SK-N-SH treated with all-trans-retinoic acid at 6 μM for 48 hours (cell line): ENCODE data around the gene NOSIP.

Experiments used
- ATAC-seq: fragments of 200-7000 bp; cut with Tn5 transposase; 3 replicates; pipeline ENCODE4 v1.9.1; 2020; ENCODE audit warnings: mild to moderate bottlenecking, moderate library complexity
- ARNTL ChIP-seq: fragments of 450-650 bp; formaldehyde crosslinking; IDR thresholded peaks from 2 replicates; pipeline ENCODE4 v1.5.0; 2020; ENCODE audit warnings: low read depth, mild to moderate bottlenecking, moderate library complexity, borderline replicate concordance
- CSDC2 ChIP-seq: fragments of 250-450 bp; sonication (Bioruptor Pico); IDR thresholded peaks from 2 replicates; pipeline ENCODE4 v1.5.0; 2020; ENCODE audit warnings: mild to moderate bottlenecking, moderate library complexity
- GLIS3 ChIP-seq: fragments of 250-450 bp; sonication (Bioruptor Pico); IDR thresholded peaks from 2 replicates; pipeline ENCODE4 v1.5.0; 2020; ENCODE audit warnings: mild to moderate bottlenecking, moderate library complexity
- ISL1 ChIP-seq: fragments of 250-450 bp; sonication (Bioruptor Pico); IDR thresholded peaks from 2 replicates; pipeline ENCODE4 v2.1.2; 2022; ENCODE audit warnings: mild to moderate bottlenecking, moderate library complexity
- PPARA ChIP-seq: fragments of 250-450 bp; sonication (Bioruptor Pico); IDR thresholded peaks from 2 replicates; pipeline ENCODE4 v1.5.0; 2020; ENCODE audit warnings: mild to moderate bottlenecking, borderline replicate concordance
- RARB ChIP-seq: fragments of 250-450 bp; sonication (Bioruptor Pico); IDR thresholded peaks from 2 replicates; pipeline ENCODE4 v1.8.0; 2021; ENCODE audit warnings: mild to moderate bottlenecking, moderate library complexity
- SNAI2 ChIP-seq: fragments of 250-450 bp; sonication (Bioruptor Pico); IDR thresholded peaks from 2 replicates; pipeline ENCODE4 v1.5.0; 2020; ENCODE audit warnings: mild to moderate bottlenecking, moderate library complexity
- TCF4 ChIP-seq: fragments of 250-450 bp; sonication (Bioruptor Pico); IDR thresholded peaks from 2 replicates; pipeline ENCODE4 v1.8.0; 2021; ENCODE audit warnings: mild to moderate bottlenecking, moderate library complexity, borderline replicate concordance
- TOX ChIP-seq: fragments of 250-450 bp; sonication (Bioruptor Pico); IDR thresholded peaks from 2 replicates; pipeline ENCODE4 v1.8.0; 2021; ENCODE audit warnings: mild to moderate bottlenecking, moderate library complexity, borderline replicate concordance
- ZC3H10 ChIP-seq: fragments of 250-450 bp; sonication (Bioruptor Pico); IDR thresholded peaks from 2 replicates; pipeline ENCODE4 v1.5.1; 2021; ENCODE audit warnings: mild to moderate bottlenecking, moderate library complexity
- ZFP3 ChIP-seq: fragments of 250-450 bp; sonication (Bioruptor Pico); IDR thresholded peaks from 2 replicates; pipeline ENCODE4 v1.5.0; 2020; ENCODE audit warnings: mild to moderate bottlenecking, moderate library complexity
- ZFP30 ChIP-seq: fragments of 450-650 bp; formaldehyde crosslinking; IDR thresholded peaks from 2 replicates; pipeline ENCODE4 v1.5.0; 2022; ENCODE audit warnings: mild to moderate bottlenecking, moderate library complexity
- ZNF565 ChIP-seq: fragments of 450-650 bp; formaldehyde crosslinking; conservative IDR thresholded peaks from 2 replicates; pipeline ENCODE4 v1.5.0; 2020; ENCODE audit warnings: low read depth, mild to moderate bottlenecking, moderate library complexity
- ZNF70 ChIP-seq: fragments of 450-650 bp; formaldehyde crosslinking; IDR thresholded peaks from 2 replicates; pipeline ENCODE4 v1.5.0; 2020; ENCODE audit warnings: mild to moderate bottlenecking, moderate library complexity
- ZNF8 ChIP-seq: fragments of 450-650 bp; formaldehyde crosslinking; IDR thresholded peaks from 2 replicates; pipeline ENCODE4 v1.5.0; 2020; ENCODE audit warnings: mild to moderate bottlenecking, moderate library complexity
- TF ChIP-seq, protein P1 (sequence below): fragments of 250-450 bp; sonication (Bioruptor Pico); IDR thresholded peaks from 2 replicates; pipeline ENCODE4 v1.8.0; 2021; ENCODE audit warnings: low read depth, mild to moderate bottlenecking, moderate library complexity, borderline replicate concordance
- TF ChIP-seq, protein P2 (sequence below): fragments of 250-450 bp; sonication (Bioruptor Pico); IDR thresholded peaks from 2 replicates; pipeline ENCODE4 v1.8.0; 2020; ENCODE audit warnings: mild to moderate bottlenecking, moderate library complexity, borderline replicate concordance
- TF ChIP-seq, protein P3 (sequence below): fragments of 250-450 bp; sonication (Bioruptor Pico); IDR thresholded peaks from 2 replicates; pipeline ENCODE4 v1.5.1; 2020; ENCODE audit warnings: low read depth, mild to moderate bottlenecking, moderate library complexity
- TF ChIP-seq, protein P4 (sequence below): fragments of 250-450 bp; sonication (Bioruptor Pico); IDR thresholded peaks from 2 replicates; pipeline ENCODE4 v1.5.1; 2021; ENCODE audit warnings: mild to moderate bottlenecking, moderate library complexity
- TF ChIP-seq, protein P5 (sequence below): fragments of 250-450 bp; sonication (Bioruptor Pico); IDR thresholded peaks from 2 replicates; pipeline ENCODE4 v1.5.0; 2020; ENCODE audit warnings: mild to moderate bottlenecking, moderate library complexity

NOSIP gene

DNA sequence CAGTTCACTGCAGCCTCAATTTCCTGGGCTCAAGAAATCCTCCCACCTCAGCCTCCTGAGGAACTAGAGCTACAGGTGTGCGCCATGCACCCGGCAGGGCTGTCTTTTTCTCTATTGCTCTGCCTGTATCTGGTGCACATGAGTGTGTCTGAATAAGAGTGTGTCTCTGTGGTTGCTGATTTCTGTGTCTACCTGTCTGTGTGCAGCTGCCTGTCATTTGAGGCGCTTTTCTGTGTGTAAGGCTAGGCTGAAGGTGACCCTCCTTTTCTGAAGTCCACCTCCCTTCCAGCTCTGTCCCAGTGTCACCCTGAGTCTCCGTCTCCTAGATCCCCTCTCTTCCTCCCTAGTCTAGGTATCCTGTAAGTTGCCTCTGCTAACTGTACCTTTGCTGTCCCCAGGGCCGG lies 9.1 kb upstream of the NOSIP start (continued):
- TF ChIP-seq, protein P1, sequence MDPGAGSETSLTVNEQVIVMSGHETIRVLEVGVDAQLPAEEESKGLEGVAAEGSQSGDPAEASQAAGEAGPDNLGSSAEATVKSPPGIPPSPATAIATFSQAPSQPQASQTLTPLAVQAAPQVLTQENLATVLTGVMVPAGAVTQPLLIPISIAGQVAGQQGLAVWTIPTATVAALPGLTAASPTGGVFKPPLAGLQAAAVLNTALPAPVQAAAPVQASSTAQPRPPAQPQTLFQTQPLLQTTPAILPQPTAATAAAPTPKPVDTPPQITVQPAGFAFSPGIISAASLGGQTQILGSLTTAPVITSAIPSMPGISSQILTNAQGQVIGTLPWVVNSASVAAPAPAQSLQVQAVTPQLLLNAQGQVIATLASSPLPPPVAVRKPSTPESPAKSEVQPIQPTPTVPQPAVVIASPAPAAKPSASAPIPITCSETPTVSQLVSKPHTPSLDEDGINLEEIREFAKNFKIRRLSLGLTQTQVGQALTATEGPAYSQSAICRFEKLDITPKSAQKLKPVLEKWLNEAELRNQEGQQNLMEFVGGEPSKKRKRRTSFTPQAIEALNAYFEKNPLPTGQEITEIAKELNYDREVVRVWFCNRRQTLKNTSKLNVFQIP (CRISPR knock-in tag) = no peak
- TF ChIP-seq ZFP30 (CRISPR knock-in tag) (no peak), ZNF565 (CRISPR knock-in tag) (no peak)

DNA sequence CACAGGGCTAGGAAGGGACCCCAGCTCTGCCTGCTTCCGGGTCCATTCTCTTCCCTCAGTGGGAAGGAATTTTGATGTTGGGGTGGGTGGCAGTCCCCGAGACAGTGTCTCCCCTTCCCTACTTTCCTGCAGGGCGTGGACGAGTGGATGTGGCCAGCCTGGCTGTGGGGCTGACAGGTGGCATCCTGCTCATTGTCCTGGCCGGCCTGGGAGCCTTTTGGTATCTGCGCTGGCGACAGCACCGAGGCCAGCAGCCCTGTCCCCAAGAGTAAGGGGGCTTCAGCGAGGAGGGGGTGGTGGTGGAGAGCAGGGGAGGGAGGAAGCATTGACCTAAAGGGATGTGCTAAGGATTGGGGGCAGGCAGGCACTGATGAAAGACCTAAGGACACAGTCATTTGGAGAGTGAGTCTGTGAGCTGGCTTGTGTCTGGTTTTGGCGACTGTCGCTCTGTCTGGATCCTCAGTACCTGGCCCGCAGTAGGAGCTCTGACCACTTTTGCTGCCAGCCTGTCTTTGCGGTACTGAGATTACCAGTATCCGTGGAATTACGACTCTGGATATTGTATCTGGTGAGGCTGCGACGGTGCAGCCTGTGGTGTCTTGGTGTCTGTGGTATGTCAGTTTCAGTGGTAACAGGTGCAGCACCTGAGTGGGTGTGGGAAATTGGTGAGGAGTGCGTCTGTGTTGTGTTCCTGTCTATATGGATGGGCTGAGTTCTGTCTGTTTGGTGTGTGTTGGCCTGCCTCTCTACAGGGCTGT lies 8.2 kb upstream of the NOSIP start:
- TF ChIP-seq TCF4 (CRISPR knock-in tag) = no peak
- TF ChIP-seq RARB (CRISPR knock-in tag) = no peak
- no peak for TF ChIP-seq ZNF565 (CRISPR knock-in tag)
- TF ChIP-seq, protein P2, sequence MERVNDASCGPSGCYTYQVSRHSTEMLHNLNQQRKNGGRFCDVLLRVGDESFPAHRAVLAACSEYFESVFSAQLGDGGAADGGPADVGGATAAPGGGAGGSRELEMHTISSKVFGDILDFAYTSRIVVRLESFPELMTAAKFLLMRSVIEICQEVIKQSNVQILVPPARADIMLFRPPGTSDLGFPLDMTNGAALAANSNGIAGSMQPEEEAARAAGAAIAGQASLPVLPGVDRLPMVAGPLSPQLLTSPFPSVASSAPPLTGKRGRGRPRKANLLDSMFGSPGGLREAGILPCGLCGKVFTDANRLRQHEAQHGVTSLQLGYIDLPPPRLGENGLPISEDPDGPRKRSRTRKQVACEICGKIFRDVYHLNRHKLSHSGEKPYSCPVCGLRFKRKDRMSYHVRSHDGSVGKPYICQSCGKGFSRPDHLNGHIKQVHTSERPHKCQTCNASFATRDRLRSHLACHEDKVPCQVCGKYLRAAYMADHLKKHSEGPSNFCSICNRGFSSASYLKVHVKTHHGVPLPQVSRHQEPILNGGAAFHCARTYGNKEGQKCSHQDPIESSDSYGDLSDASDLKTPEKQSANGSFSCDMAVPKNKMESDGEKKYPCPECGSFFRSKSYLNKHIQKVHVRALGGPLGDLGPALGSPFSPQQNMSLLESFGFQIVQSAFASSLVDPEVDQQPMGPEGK = no peak
- TF ChIP-seq TOX (CRISPR knock-in tag) = no peak
- TF ChIP-seq ZFP3 = no peak
- TF ChIP-seq SNAI2 (CRISPR knock-in tag) = no peak
- no peak for TF ChIP-seq ZNF70 (CRISPR knock-in tag)
- TF ChIP-seq ZC3H10 (CRISPR knock-in tag) = no peak
- no peak for TF ChIP-seq ARNTL
- TF ChIP-seq ISL1 (CRISPR knock-in tag) = no peak
- no peak for TF ChIP-seq ZNF8 (CRISPR knock-in tag)
- TF ChIP-seq CSDC2 (CRISPR knock-in tag) = no peak
- no peak for TF ChIP-seq PPARA (CRISPR knock-in tag)
- TF ChIP-seq, protein P3, sequence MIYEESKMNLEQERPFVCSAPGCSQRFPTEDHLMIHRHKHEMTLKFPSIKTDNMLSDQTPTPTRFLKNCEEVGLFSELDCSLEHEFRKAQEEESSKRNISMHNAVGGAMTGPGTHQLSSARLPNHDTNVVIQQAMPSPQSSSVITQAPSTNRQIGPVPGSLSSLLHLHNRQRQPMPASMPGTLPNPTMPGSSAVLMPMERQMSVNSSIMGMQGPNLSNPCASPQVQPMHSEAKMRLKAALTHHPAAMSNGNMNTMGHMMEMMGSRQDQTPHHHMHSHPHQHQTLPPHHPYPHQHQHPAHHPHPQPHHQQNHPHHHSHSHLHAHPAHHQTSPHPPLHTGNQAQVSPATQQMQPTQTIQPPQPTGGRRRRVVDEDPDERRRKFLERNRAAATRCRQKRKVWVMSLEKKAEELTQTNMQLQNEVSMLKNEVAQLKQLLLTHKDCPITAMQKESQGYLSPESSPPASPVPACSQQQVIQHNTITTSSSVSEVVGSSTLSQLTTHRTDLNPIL = no peak
- TF ChIP-seq GLIS3 (CRISPR knock-in tag) = no peak
- no peak for TF ChIP-seq ZFP30 (CRISPR knock-in tag)
- TF ChIP-seq, protein P4, sequence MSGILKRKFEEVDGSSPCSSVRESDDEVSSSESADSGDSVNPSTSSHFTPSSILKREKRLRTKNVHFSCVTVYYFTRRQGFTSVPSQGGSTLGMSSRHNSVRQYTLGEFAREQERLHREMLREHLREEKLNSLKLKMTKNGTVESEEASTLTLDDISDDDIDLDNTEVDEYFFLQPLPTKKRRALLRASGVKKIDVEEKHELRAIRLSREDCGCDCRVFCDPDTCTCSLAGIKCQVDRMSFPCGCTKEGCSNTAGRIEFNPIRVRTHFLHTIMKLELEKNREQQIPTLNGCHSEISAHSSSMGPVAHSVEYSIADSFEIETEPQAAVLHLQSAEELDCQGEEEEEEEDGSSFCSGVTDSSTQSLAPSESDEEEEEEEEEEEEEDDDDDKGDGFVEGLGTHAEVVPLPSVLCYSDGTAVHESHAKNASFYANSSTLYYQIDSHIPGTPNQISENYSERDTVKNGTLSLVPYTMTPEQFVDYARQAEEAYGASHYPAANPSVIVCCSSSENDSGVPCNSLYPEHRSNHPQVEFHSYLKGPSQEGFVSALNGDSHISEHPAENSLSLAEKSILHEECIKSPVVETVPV = no peak
- ATAC-seq = no peak

DNA sequence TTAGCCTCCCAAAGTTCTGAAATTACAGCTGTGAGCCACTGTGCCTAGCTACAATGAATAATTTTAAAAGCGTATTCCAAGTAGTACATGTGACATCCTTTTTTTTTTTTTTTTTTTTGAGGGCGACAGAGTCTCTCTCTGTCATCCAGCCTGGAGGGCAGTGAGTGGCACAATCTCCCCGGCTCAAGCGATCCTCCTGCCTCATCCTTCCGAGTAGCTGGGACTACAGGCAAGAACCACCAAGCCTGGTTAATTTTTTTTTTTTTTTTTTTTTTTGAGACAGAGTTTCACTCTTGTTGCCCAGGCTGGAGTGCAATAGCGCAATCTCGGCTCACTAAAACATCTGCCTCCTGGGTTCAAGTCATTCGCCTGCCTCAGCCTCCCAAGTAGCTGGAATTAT lies 6.9 kb upstream of the NOSIP start:
- TF ChIP-seq, protein P5, sequence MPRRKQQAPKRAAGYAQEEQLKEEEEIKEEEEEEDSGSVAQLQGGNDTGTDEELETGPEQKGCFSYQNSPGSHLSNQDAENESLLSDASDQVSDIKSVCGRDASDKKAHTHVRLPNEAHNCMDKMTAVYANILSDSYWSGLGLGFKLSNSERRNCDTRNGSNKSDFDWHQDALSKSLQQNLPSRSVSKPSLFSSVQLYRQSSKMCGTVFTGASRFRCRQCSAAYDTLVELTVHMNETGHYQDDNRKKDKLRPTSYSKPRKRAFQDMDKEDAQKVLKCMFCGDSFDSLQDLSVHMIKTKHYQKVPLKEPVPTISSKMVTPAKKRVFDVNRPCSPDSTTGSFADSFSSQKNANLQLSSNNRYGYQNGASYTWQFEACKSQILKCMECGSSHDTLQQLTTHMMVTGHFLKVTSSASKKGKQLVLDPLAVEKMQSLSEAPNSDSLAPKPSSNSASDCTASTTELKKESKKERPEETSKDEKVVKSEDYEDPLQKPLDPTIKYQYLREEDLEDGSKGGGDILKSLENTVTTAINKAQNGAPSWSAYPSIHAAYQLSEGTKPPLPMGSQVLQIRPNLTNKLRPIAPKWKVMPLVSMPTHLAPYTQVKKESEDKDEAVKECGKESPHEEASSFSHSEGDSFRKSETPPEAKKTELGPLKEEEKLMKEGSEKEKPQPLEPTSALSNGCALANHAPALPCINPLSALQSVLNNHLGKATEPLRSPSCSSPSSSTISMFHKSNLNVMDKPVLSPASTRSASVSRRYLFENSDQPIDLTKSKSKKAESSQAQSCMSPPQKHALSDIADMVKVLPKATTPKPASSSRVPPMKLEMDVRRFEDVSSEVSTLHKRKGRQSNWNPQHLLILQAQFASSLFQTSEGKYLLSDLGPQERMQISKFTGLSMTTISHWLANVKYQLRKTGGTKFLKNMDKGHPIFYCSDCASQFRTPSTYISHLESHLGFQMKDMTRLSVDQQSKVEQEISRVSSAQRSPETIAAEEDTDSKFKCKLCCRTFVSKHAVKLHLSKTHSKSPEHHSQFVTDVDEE (CRISPR knock-in tag) = no peak
- TF ChIP-seq, protein P1 (CRISPR knock-in tag) = no peak
- TF ChIP-seq TCF4 (CRISPR knock-in tag) = no peak
- no peak for TF ChIP-seq ZNF8 (CRISPR knock-in tag)
- no peak for TF ChIP-seq ARNTL
- no peak for TF ChIP-seq TOX (CRISPR knock-in tag)
- TF ChIP-seq, protein P3 = no peak
- ATAC-seq = no peak
